Mucosa of descending colon (tissue), 3 donors: ENCODE measurements around the gene GPR63. TPM values are rescaled to one million over a fixed set of nuclear protein-coding genes. Genes with fewer than 3 reads are reported as not detected.

ENCODE experiments used
- ATAC-seq: fragments of 200-7000 bp; cut with Tn5 transposase; one replicate; pipeline ENCODE4 v1.9.1; 2020; ENCODE audit warnings: mild to moderate bottlenecking, moderate library complexity
- DNase-seq, 3 donors: peaks; one replicate each; pipeline ENCODE4 v3.0.0-alpha.2; 2020
- H3K36me3 ChIP-seq: fragments of 200-600 bp; one replicate; pipeline ENCODE4 v1.8.0; 2021; ENCODE audit warnings: low read depth, mild to moderate bottlenecking
- H3K4me1 ChIP-seq: fragments of 200-600 bp; one replicate; pipeline ENCODE4 v1.8.0; 2021; ENCODE audit warnings: low read depth, mild to moderate bottlenecking
- H3K4me3 ChIP-seq: fragments of 200-600 bp; one replicate; pipeline ENCODE4 v1.8.0; 2021; ENCODE audit warnings: mild to moderate bottlenecking
- H3K9me3 ChIP-seq: fragments of 200-600 bp; one replicate; pipeline ENCODE4 v1.8.0; 2021; ENCODE audit warnings: mild to moderate bottlenecking
- intact Hi-C, 2 donors: fragments of 100-400 bp; cut with DNase I in 1 of 2; cut with micrococcal nuclease in 1 of 2; formaldehyde crosslinking; loops; one replicate each; pipeline versions ENCODE4 v1.11.0 to v1.11.1; 2022; cut with DNase I, micrococcal nuclease
- total RNA-seq, 3 donors: library from RNA; stranded (reverse); fragmentation: NEBNext Ultra II Directional in 2 of 3; extraction: Animal tissue kit (Norgen Biotek cat#: 25700) in 2 of 3; gene quantifications; one replicate each; pipeline versions ENCODE4 v1.2.1 to v1.2.4, GENCODE V29; 2021 to 2023
- TF ChIP-seq, protein P1 (sequence below): fragments of 200-600 bp; IDR thresholded peaks from one replicate; pipeline ENCODE4 v1.8.0; 2022; ENCODE audit warnings: antibody characterized with exemption, mild to moderate bottlenecking
- donor health status: DM: no; HTN: no; CAD: no; lungs with moderate emphysema.
- donor health status: DM: no; HTN: no; CAD: no.
- donor health status: DM: no; HTN: yes; CAD: no.

GPR63 gene
- total RNA-seq, 3 donors from 2014 or later: 1.3 to 1.5 (median 1.3) TPM

DNA sequence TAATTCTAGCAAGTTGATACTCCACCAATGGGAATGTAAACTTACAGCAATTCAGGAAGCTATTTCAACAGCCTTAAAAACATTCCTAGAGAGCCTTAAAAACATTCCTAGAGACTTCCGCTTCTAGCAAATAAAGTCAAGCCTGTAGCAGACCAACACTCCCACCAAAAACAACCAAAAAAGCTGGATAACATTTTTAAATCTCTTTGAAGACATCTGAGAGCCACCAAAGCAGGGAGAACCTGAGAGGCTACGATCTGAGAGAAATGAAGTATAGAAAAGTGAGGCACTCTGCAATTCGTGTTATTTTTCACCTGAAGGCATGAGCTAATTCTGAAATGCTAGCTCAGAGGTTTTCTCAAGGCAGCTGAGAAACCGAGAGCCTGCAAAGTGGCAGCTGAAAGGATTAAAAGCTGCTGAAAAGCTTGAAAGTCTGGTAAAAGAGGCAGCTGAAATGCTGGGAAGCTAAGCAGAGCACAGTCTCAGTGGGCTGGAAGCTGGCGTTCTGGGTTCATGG lies 20.9 kb downstream of the GPR63 start:
- no peak for ATAC-seq
- TF ChIP-seq, protein P1, sequence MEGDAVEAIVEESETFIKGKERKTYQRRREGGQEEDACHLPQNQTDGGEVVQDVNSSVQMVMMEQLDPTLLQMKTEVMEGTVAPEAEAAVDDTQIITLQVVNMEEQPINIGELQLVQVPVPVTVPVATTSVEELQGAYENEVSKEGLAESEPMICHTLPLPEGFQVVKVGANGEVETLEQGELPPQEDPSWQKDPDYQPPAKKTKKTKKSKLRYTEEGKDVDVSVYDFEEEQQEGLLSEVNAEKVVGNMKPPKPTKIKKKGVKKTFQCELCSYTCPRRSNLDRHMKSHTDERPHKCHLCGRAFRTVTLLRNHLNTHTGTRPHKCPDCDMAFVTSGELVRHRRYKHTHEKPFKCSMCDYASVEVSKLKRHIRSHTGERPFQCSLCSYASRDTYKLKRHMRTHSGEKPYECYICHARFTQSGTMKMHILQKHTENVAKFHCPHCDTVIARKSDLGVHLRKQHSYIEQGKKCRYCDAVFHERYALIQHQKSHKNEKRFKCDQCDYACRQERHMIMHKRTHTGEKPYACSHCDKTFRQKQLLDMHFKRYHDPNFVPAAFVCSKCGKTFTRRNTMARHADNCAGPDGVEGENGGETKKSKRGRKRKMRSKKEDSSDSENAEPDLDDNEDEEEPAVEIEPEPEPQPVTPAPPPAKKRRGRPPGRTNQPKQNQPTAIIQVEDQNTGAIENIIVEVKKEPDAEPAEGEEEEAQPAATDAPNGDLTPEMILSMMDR: no peak
- no peaks in the 10 kb centered on the region for H3K4me1 ChIP-seq
- H3K9me3 ChIP-seq: no peaks in the 10 kb centered on the region
- intact Hi-C loops: no loop called here
- H3K4me3 ChIP-seq: no peak overlapping the region
- no peak for DNase-seq
- H3K36me3 ChIP-seq: no peaks in the 10 kb centered on the region

DNA sequence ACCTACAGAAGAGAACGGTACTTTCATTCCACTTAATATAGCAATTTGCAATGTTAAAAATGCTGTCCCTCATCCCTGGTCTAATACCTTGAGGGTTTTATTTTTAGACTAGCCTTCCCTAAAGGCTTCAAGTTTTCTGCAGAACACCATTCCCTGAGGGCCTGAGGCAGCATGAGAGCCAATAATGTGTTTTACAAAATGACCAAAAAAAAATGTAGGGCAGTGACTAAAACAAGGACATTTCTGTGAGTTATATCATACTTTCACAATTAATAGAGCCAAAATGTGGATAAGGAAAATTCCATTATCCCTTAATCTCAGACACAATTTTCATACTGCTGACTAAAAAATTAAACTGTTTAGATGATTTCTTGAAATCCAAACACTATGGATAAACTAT lies 22.7 kb downstream of the GPR63 start:
- DNase-seq (no peak), ATAC-seq (no peak)
- Histone ChIP-seq H3K36me3 (no peaks in the 10 kb centered on the region), H3K9me3 (no peaks in the 10 kb centered on the region), H3K4me1 (no peaks in the 10 kb centered on the region), H3K4me3 (no peak overlapping the region)
- TF ChIP-seq, protein P1: no peak
- intact Hi-C loops: no loop called here

DNA sequence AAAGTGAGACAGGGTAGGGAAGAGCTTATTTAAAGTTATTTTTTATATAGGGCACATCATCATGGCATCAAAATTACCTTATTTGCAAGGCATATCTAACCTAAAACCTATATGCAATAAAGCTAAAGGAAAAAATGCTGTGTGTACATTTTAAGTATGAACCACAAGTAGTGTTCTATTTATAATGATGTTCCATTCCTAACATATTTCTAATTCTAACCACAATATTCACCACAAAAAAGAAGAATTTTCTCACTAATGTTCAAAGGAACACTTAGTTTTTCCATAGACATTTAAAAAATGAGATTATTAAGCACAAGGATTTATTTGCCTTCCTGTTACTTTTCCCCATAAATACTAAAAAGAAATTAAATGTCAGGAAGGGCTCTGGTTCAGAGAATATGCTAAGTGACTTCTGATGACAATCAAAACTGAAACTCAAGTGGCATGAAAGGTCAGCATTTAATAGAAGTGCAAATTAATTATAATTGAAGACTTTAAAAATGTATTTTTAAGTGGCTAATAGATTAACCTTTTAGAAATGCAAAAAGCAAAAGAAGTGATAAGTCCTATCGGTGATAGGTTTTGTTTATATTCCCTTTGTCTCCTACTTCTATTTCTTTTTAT lies 25.1 kb downstream of the GPR63 start:
- no peak for ATAC-seq
- Histone ChIP-seq H3K9me3 (no peaks in the 10 kb centered on the region), H3K36me3 (no peaks in the 10 kb centered on the region), H3K4me1 (no peaks in the 10 kb centered on the region), H3K4me3 (no peak overlapping the region)
- intact Hi-C loops: no loop called here
- no peak for DNase-seq
- TF ChIP-seq, protein P1: no peak

DNA sequence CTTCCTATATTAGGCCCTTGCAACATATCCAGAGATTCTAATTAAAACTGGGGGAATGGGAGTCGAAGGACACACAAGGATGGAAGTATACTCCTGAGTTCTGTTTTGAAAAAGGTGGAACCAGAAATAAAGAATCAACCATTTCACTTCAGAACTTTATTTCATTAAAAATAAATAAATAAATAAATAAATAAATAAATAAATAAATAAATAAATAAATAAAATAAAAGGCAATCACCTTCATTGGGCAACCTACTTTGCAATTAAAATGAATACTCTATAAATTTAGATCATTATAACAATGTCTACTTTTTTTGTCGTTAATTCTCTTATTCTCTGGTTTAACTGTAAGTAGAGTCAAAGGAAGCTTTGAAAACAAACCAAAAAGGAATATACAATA lies 25.6 kb downstream of the GPR63 start:
- Histone ChIP-seq H3K36me3 (no peaks in the 10 kb centered on the region), H3K4me3 (no peak overlapping the region), H3K9me3 (no peaks in the 10 kb centered on the region), H3K4me1 (no peaks in the 10 kb centered on the region)
- intact Hi-C loops: no loop called here
- DNase-seq: no peak
- TF ChIP-seq, protein P1: no peak
- ATAC-seq: no peak

DNA sequence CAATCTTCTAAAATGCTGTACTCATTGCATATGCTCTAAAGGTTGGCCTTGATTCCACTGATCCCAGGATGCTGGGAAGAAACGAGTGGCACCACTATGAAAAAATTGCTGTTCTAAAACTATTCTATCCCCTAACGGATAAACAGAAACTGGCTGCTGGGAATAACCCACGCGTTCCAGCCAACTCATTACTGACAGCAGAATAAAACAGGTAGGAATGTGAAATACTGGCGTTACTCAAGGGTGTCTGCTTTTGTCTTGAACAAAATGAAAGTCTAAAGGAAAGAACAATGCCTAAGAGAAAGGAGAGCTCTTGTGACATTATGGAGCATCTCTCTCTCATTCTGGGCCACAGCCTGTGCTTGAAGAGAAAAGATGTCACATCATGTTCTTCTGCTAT lies 26.1 kb downstream of the GPR63 start:
- Histone ChIP-seq H3K9me3 (no peaks in the 10 kb centered on the region), H3K36me3 (no peaks in the 10 kb centered on the region), H3K4me3 (no peak overlapping the region), H3K4me1 (no peaks in the 10 kb centered on the region)
- intact Hi-C loops: no loop called here
- no peak for ATAC-seq
- no peak for DNase-seq
- TF ChIP-seq, protein P1: no peak
